ENCODE measurements around the gene DCP1A. TPM values are rescaled to one million over a fixed set of nuclear protein-coding genes. Genes with fewer than 3 reads are reported as not detected.
"Not testable (repeated sequence)": the region's sequence is repeated elsewhere in the genome, so short reads cannot be mapped to it uniquely, and the experiment has no call there.

Gene DCP1A
- polyA plus RNA-seq, 5 donors, result 25.7 to 39.7 (median 31.3) TPM

- DNase-seq, result no peak
Observed at GRCh38 chr3:53334742-53335141, 12.6 kb downstream of the DCP1A start.

- DNase-seq, result no peak
Observed at GRCh38 chr3:53331871-53332270, 15.5 kb downstream of the DCP1A start.

GRCh38 chr3:53329897-53330296, 17.4 kb downstream of the DCP1A start:
- DNase-seq, result no peak

GRCh38 chr3:53328746-53329145, 18.6 kb downstream of the DCP1A start:
- no peak for DNase-seq

- DNase-seq, result not testable (repeated sequence)
Observed at GRCh38 chr3:53327986-53328385, 19.4 kb downstream of the DCP1A start.

- peak in 1 of 2 donors; percentile 6 for DNase-seq
Observed at GRCh38 chr3:53324105-53324504, 23.2 kb downstream of the DCP1A start.

- no peak for DNase-seq
Observed at GRCh38 chr3:53320697-53321096, 26.6 kb downstream of the DCP1A start.

GRCh38 chr3:53318522-53318921, 28.8 kb downstream of the DCP1A start:
- DNase-seq, result no peak

GRCh38 chr3:53312832-53313231, 34.5 kb downstream of the DCP1A start:
- no peak for DNase-seq

- DNase-seq, result no peak
Observed at GRCh38 chr3:53311882-53312281, 35.5 kb downstream of the DCP1A start.

- DNase-seq, result no peak
Observed at GRCh38 chr3:53303957-53304356, 43.4 kb downstream of the DCP1A start.

GRCh38 chr3:53303549-53303948, 43.8 kb downstream of the DCP1A start:
- no peak for DNase-seq

- no peak for DNase-seq
Observed at GRCh38 chr3:53300826-53301225, 46.5 kb downstream of the DCP1A start.

GRCh38 chr3:53299611-53300023, 47.7 kb downstream of the DCP1A start:
- DNase-seq, result peak; percentile 25 to 31

- no peak for DNase-seq
Observed at GRCh38 chr3:53295410-53295809, 51.9 kb downstream of the DCP1A start.

GRCh38 chr3:53293867-53294266, 53.5 kb downstream of the DCP1A start:
- no peak for DNase-seq

GRCh38 chr3:53288214-53288613, 59.1 kb downstream of the DCP1A start:
- no peak for DNase-seq

- no peak for DNase-seq
Observed at GRCh38 chr3:53287131-53287629, 60.2 kb downstream of the DCP1A start.

- no peak for DNase-seq
Observed at GRCh38 chr3:53286727-53287126, 60.6 kb downstream of the DCP1A start.

- no peak for DNase-seq
Observed at GRCh38 chr3:53282581-53282980, 64.8 kb downstream of the DCP1A start.

GRCh38 chr3:53278667-53279066, 68.7 kb downstream of the DCP1A start:
- no peak for DNase-seq

GRCh38 chr3:53274938-53275605, 72.3 kb downstream of the DCP1A start:
- DNase-seq, result peak; percentile 26 to 36

- DNase-seq, result no peak
Observed at GRCh38 chr3:53273146-53273670, 74.1 kb downstream of the DCP1A start.

Data from right lung (tissue), 5 donors.